ENCODE data around the gene UGT1A10. TPM values are rescaled to one million over a fixed set of nuclear protein-coding genes. Genes with fewer than 3 reads are reported as not detected.

UGT1A10 gene
- total and polyA plus RNA-seq, 10 of the 15 experiments (the other 5 are each of a cell fraction or from before 2014, with no cell fraction given): not detected

GRCh38 chr2:233799716-233800115, 163.5 kb downstream of the UGT1A10 start:
- no TSS peak for BruUV-seq (replicated peaks)

GRCh38 chr2:233800208-233800607, 164.0 kb downstream of the UGT1A10 start:
- DNase-seq (ENCODE audit: low read depth, low spot score) (no peak), FAIRE-seq (no peak), ATAC-seq (no peak)
- no peak overlapping the region for H3K4me2 ChIP-seq (ENCODE audit: control insufficient read depth, insufficient read depth)
- H3K36me3 ChIP-seq (ENCODE audit: control insufficient read depth in 2 of 2, insufficient read depth in 2 of 2, low read length in 1 of 2): no peaks in the 10 kb centered on the region
- H3K79me2 ChIP-seq (ENCODE audit: control insufficient read depth, insufficient read depth, low read length): no peaks in the 10 kb centered on the region
- SMC1A ChIA-PET (ENCODE audit: uncharacterized antibody, unreplicated experiment): no interaction called here
- no TSS peak for BruUV-seq (replicated peaks)
- intact Hi-C loops (cut with micrococcal nuclease; ENCODE audit: unreplicated experiment) (no loop called here), in situ Hi-C loops (cut with MboI) (no loop called here)
- no peaks in the 10 kb centered on the region; a peak in 1 of 4 replicates for H3K27me3 ChIP-seq (replicated peaks in 1 of 2; ENCODE audit: control insufficient read depth in 2 of 2, insufficient read depth in 2 of 2, low read length in 1 of 2)
- H3K9ac ChIP-seq (ENCODE audit: control insufficient read depth, insufficient read depth, low read length): no peak overlapping the region
- H4K20me1 ChIP-seq (ENCODE audit: control insufficient read depth, insufficient read depth): no peaks in the 10 kb centered on the region
- no peak overlapping the region for H3K4me3 ChIP-seq
- no peak overlapping the region for H3K27ac ChIP-seq (ENCODE audit: control insufficient read depth, insufficient read depth)
- RAD21 ChIA-PET (ENCODE audit: unreplicated experiment): no interaction called here
- WGBS (ENCODE audit: insufficient coverage, insufficient replicate concordance, low lambda C conversion rate, missing lambda C conversion rate): 15% methylated on average over 7 of the region's 7 CpGs
- no peaks in the 10 kb centered on the region for H3K9me3 ChIP-seq (replicated peaks; ENCODE audit: control insufficient read depth, insufficient read depth, low read length)
- POLR2A ChIA-PET: no interaction called here
- H2AFZ ChIP-seq (ENCODE audit: control insufficient read depth, low read depth, low read length): no peak overlapping the region
- CTCF ChIA-PET: no interaction called here
- H3K4me1 ChIP-seq (ENCODE audit: control insufficient read depth, insufficient read depth, low read length): no peaks in the 10 kb centered on the region
- no peak for TF ChIP-seq E2F8 (IDR thresholded peaks at IDR 0.05; ENCODE audit: low read depth, partially characterized antibody)
- TF ChIP-seq ZNF622 (IDR thresholded peaks at IDR 0.05): no peak
- no peak for TF ChIP-seq EED (IDR thresholded peaks at IDR 0.05; ENCODE audit: low read depth)
- no peak for TF ChIP-seq CEBPZ (IDR thresholded peaks at IDR 0.05; ENCODE audit: low read depth, low read length)

More at GRCh38 chr2:233799716-233800115, 163.5 kb downstream of the UGT1A10 start:
- Histone ChIP-seq H3K27me3 (replicated peaks in 1 of 2; ENCODE audit: control insufficient read depth in 2 of 2, insufficient read depth in 2 of 2, low read length in 1 of 2) (no peaks in the 10 kb centered on the region; a peak in 1 of 4 replicates), H3K27ac (ENCODE audit: control insufficient read depth, insufficient read depth) (no peak overlapping the region), H3K79me2 (ENCODE audit: control insufficient read depth, insufficient read depth, low read length) (no peaks in the 10 kb centered on the region), H4K20me1 (ENCODE audit: control insufficient read depth, insufficient read depth) (no peaks in the 10 kb centered on the region), H3K4me3 (no peak overlapping the region), H3K36me3 (ENCODE audit: control insufficient read depth in 2 of 2, insufficient read depth in 2 of 2, low read length in 1 of 2) (no peaks in the 10 kb centered on the region), H3K9ac (ENCODE audit: control insufficient read depth, insufficient read depth, low read length) (no peak overlapping the region), H3K4me1 (ENCODE audit: control insufficient read depth, insufficient read depth, low read length) (no peaks in the 10 kb centered on the region), H3K9me3 (replicated peaks; ENCODE audit: control insufficient read depth, insufficient read depth, low read length) (no peaks in the 10 kb centered on the region), H3K4me2 (ENCODE audit: control insufficient read depth, insufficient read depth) (no peak overlapping the region), H2AFZ (ENCODE audit: control insufficient read depth, low read depth, low read length) (no peak overlapping the region)
- intact Hi-C loops (cut with micrococcal nuclease; ENCODE audit: unreplicated experiment) (no loop called here), in situ Hi-C loops (cut with MboI) (no loop called here)
- WGBS (ENCODE audit: insufficient coverage, insufficient replicate concordance, low lambda C conversion rate, missing lambda C conversion rate): 43% methylated on average over 5 of the region's 5 CpGs
- ChIA-PET RAD21 (ENCODE audit: unreplicated experiment) (no interaction called here), POLR2A (no interaction called here), CTCF (no interaction called here), SMC1A (ENCODE audit: uncharacterized antibody, unreplicated experiment) (no interaction called here)
- no peak for FAIRE-seq
- no peak for ATAC-seq
- DNase-seq (ENCODE audit: low read depth, low spot score): no peak
- no peak for TF ChIP-seq POU2F2 (IDR thresholded peaks at IDR 0.05; ENCODE audit: borderline replicate concordance, low read depth, low read length)
- TF ChIP-seq BRCA1 (IDR thresholded peaks at IDR 0.05; ENCODE audit: low read depth, low read length): no peak
- no peak for TF ChIP-seq KDM1A (IDR thresholded peaks at IDR 0.05; ENCODE audit: borderline replicate concordance)
- no peak for TF ChIP-seq PKNOX1 (IDR thresholded peaks at IDR 0.05)
- TF ChIP-seq ATF3 (IDR thresholded peaks at IDR 0.05; ENCODE audit: borderline replicate concordance, extremely low read depth, low read depth, low read length): no peak
- TF ChIP-seq CHD2 (IDR thresholded peaks at IDR 0.05; ENCODE audit: borderline replicate concordance, low read depth, low read length): no peak
- TF ChIP-seq PAX8 (IDR thresholded peaks at IDR 0.05): no peak

All from GM12878 (cell line).